Activated CD8-positive, alpha-beta memory T cell treated with anti-CD3 and anti-CD28 coated beads, Interleukin-2, amount 50 U/mL, for 48 hours (primary cell): ENCODE measurements around the gene FILIP1L.
"Not testable (repeated sequence)": the region's sequence is repeated elsewhere in the genome, so short reads cannot be mapped to it uniquely, and the experiment has no call there.

ENCODE experiments used
- DNase-seq: peaks from one replicate; pipeline ENCODE4 v3.0.0-alpha.2; 2020

The FILIP1L gene

GRCh38 chr3:100072326-100073048 is 41.8 kb downstream of the FILIP1L start:
- DNase-seq, result no peak

GRCh38 chr3:100069472-100069871 is 44.8 kb downstream of the FILIP1L start:
- DNase-seq, result no peak

- DNase-seq, result peak; percentile 83
These were observed 45.5 kb downstream of the FILIP1L start for GRCh38 chr3:100068826-100069225.

- no peak for DNase-seq
These were observed 46.7 kb downstream of the FILIP1L start for GRCh38 chr3:100067589-100067988.

GRCh38 chr3:100063929-100064461 is 50.3 kb downstream of the FILIP1L start:
- no peak for DNase-seq

- no peak for DNase-seq
These were observed 51.6 kb downstream of the FILIP1L start for GRCh38 chr3:100062665-100063064.

GRCh38 chr3:100060685-100061484 is 53.4 kb downstream of the FILIP1L start:
- no peak for DNase-seq

GRCh38 chr3:100059472-100059871 is 54.8 kb downstream of the FILIP1L start:
- no peak for DNase-seq

GRCh38 chr3:100057716-100058575 is 56.4 kb downstream of the FILIP1L start:
- no peak for DNase-seq

- no peak for DNase-seq
These were observed 60.2 kb downstream of the FILIP1L start for GRCh38 chr3:100053951-100054620.

- DNase-seq, result not testable (repeated sequence)
These were observed 62.8 kb downstream of the FILIP1L start for GRCh38 chr3:100051513-100051912.

GRCh38 chr3:100048248-100048647 is 66.1 kb downstream of the FILIP1L start:
- DNase-seq, result no peak

- no peak for DNase-seq
These were observed 66.7 kb downstream of the FILIP1L start for GRCh38 chr3:100047455-100048141.

- DNase-seq, result no peak
These were observed 67.3 kb downstream of the FILIP1L start for GRCh38 chr3:100046986-100047385.

GRCh38 chr3:100045696-100046095 is 68.6 kb downstream of the FILIP1L start:
- no peak for DNase-seq

GRCh38 chr3:100044369-100044768 is 69.9 kb downstream of the FILIP1L start:
- no peak for DNase-seq

GRCh38 chr3:100043271-100043670 is 71.0 kb downstream of the FILIP1L start:
- DNase-seq, result no peak

- DNase-seq, result no peak
These were observed 71.9 kb downstream of the FILIP1L start for GRCh38 chr3:100042166-100042981.

GRCh38 chr3:100041328-100041749 is 73.0 kb downstream of the FILIP1L start:
- DNase-seq, result no peak

GRCh38 chr3:100040451-100041225 is 73.7 kb downstream of the FILIP1L start:
- DNase-seq, result no peak
